ENCODE measurements around the gene ATP23.

DNA sequence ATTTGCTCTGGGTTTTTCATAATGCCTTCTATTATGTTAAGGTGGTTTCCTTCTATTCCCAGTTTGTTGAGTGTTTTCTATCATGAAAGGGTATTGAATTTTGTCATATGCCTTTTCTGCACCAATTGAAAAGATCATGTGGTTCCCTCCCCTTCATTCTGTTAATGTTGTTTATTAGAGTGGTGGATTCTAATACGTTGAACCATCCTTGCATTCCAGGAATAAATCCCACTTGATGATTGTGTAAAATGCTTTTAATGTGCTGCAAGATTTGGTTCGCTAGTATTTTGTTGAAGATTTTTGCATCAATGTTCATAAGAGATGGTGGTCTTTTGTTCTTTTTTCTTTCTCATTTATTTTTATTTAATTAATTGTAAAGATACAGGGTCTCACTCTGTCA, 55.2 kb downstream of the ATP23 start:
- TF ChIP-seq CTCF (IDR thresholded peaks at IDR 0.05) (no peak), TCF7L2 (IDR thresholded peaks at IDR 0.05; ENCODE audit: low read depth, low read length) (no peak), POLR2AphosphoS5 (IDR thresholded peaks at IDR 0.05; ENCODE audit: low read depth, low read length) (no peak), SIN3A (IDR thresholded peaks at IDR 0.05; ENCODE audit: borderline replicate concordance, insufficient read depth, low read depth, low read length) (no peak)
